ENCODE data around the gene TOM1L2. TPM values are rescaled to one million over a fixed set of nuclear protein-coding genes. Genes with fewer than 3 reads are reported as not detected.

TOM1L2 gene
- total RNA-seq, 1 experiment from 2014 or later: 24.1 TPM

DNA sequence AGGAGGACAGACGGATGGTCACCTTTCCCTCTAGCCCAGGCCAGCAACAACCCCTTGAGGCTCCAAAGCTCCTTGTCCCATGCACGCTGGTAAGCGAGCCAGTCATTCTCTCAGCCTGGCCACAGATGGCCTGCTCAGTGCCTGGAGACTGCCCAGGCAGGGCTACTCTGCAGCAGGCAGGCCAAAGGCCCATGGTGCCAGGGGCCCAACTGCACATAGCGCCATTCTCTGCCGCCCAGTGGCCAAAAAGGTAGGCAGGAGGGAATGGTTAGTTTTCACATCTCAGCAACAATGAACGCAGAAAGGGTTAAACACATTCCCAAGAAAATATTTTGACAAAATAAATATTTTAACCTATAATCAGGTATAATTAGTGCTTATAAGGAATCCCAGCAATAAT lies 127.7 kb downstream of the TOM1L2 start:
- ChIA-PET CTCF (no interaction called here), POLR2A (no interaction called here), RAD21 (ENCODE audit: low non-redundant PET in 1 of 2, low total read pairs in 2 of 2, uncharacterized antibody in 2 of 2, unreplicated experiment in 2 of 2) (no interaction called here)
- Histone ChIP-seq H2AFZ (ENCODE audit: low read depth, low read length, poor library complexity, severe bottlenecking) (no peak overlapping the region), H3K36me3 (ENCODE audit: control insufficient read depth in 1 of 2, insufficient read depth in 2 of 2, low read length in 2 of 2) (no peaks in the 10 kb centered on the region), H3K4me1 (ENCODE audit: control insufficient read depth in 1 of 2, insufficient read depth in 2 of 2, low read length in 2 of 2) (peaks cover 45 to 47% of the 10 kb centered on the region in 2 experiments), H3K4me2 (ENCODE audit: low read length) (no peak overlapping the region), H3K9me2 (ENCODE audit: insufficient read depth) (no peaks in the 10 kb centered on the region), H3K79me2 (ENCODE audit: insufficient read depth, low read length) (no peaks in the 10 kb centered on the region), H3K27me3 (ENCODE audit: insufficient read depth, low read length) (no peaks in the 10 kb centered on the region), H3K4me3 (replicated peaks in 1 of 2; ENCODE audit: low read depth in 1 of 2, low read length in 2 of 2) (no peak overlapping the region), H3K9ac (ENCODE audit: low read length) (no peak overlapping the region), H3K9me3 (ENCODE audit: control insufficient read depth in 1 of 2, insufficient read depth in 1 of 2, low read depth in 1 of 2, low read length in 2 of 2) (no peaks in the 10 kb centered on the region), H3K27ac (ENCODE audit: low read depth, low read length) (no peak overlapping the region), H4K20me1 (ENCODE audit: insufficient read depth) (no peaks in the 10 kb centered on the region)
- intact Hi-C loops (cut with micrococcal nuclease): no loop called here
- DNase-seq (ENCODE audit: low read depth, low spot score) (no peak), ATAC-seq (no peak)
- TF ChIP-seq TCF7L2 (IDR thresholded peaks at IDR 0.05; ENCODE audit: borderline replicate concordance, extremely low read depth, insufficient read depth, insufficient read length) (no peak), EZH2 (IDR thresholded peaks at IDR 0.05) (no peak), FOSL1 (IDR thresholded peaks at IDR 0.05; ENCODE audit: low read depth) (no peak), JUND (IDR thresholded peaks at IDR 0.05) (no peak)
- TF ChIP-seq, protein P1, sequence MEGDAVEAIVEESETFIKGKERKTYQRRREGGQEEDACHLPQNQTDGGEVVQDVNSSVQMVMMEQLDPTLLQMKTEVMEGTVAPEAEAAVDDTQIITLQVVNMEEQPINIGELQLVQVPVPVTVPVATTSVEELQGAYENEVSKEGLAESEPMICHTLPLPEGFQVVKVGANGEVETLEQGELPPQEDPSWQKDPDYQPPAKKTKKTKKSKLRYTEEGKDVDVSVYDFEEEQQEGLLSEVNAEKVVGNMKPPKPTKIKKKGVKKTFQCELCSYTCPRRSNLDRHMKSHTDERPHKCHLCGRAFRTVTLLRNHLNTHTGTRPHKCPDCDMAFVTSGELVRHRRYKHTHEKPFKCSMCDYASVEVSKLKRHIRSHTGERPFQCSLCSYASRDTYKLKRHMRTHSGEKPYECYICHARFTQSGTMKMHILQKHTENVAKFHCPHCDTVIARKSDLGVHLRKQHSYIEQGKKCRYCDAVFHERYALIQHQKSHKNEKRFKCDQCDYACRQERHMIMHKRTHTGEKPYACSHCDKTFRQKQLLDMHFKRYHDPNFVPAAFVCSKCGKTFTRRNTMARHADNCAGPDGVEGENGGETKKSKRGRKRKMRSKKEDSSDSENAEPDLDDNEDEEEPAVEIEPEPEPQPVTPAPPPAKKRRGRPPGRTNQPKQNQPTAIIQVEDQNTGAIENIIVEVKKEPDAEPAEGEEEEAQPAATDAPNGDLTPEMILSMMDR (IDR thresholded peaks at IDR 0.05 in 2 of 3, conservative IDR thresholded peaks at IDR 0.05 in 1 of 3; ENCODE audit: borderline replicate concordance in 1 of 3, insufficient read depth in 1 of 3, low read depth in 2 of 3, low read length in 2 of 3): 0 out of 6 replicates have a peak, but pooled peaks of 1 of the 3 experiments have one; percentile 9
- BruUV-seq (replicated peaks): no TSS peak

DNA sequence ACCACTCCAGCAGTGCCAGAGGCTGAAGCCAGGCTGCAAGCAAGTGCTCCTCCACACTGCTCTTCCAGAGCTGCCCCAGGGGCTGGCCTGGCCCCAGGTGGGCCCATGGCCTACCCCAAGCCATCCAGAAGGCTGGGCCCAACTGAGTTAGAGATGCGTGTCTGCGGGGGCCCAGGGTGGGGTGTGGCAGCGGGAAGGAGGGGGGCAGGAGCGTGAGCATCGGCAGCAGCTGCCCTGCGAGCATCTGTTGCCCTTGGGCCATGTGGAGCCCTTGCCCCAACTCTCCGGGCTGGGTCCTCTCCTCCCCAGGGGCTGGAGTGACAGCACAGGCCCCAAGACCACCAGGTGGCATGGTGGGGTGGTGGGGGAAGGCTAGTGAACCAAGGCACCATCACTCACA lies 128.1 kb downstream of the TOM1L2 start:
- no peak overlapping the region for H3K27ac ChIP-seq (ENCODE audit: low read depth, low read length)
- H3K9ac ChIP-seq (ENCODE audit: low read length): no peak overlapping the region
- peaks cover 45 to 47% of the 10 kb centered on the region in 2 experiments for H3K4me1 ChIP-seq (ENCODE audit: control insufficient read depth in 1 of 2, insufficient read depth in 2 of 2, low read length in 2 of 2)
- H3K27me3 ChIP-seq (ENCODE audit: insufficient read depth, low read length): no peaks in the 10 kb centered on the region
- no peaks in the 10 kb centered on the region for H3K79me2 ChIP-seq (ENCODE audit: insufficient read depth, low read length)
- DNase-seq (ENCODE audit: low read depth, low spot score): no peak
- H4K20me1 ChIP-seq (ENCODE audit: insufficient read depth): no peaks in the 10 kb centered on the region
- no peak for TF ChIP-seq FOSL1 (IDR thresholded peaks at IDR 0.05; ENCODE audit: low read depth)
- TF ChIP-seq, protein P2, sequence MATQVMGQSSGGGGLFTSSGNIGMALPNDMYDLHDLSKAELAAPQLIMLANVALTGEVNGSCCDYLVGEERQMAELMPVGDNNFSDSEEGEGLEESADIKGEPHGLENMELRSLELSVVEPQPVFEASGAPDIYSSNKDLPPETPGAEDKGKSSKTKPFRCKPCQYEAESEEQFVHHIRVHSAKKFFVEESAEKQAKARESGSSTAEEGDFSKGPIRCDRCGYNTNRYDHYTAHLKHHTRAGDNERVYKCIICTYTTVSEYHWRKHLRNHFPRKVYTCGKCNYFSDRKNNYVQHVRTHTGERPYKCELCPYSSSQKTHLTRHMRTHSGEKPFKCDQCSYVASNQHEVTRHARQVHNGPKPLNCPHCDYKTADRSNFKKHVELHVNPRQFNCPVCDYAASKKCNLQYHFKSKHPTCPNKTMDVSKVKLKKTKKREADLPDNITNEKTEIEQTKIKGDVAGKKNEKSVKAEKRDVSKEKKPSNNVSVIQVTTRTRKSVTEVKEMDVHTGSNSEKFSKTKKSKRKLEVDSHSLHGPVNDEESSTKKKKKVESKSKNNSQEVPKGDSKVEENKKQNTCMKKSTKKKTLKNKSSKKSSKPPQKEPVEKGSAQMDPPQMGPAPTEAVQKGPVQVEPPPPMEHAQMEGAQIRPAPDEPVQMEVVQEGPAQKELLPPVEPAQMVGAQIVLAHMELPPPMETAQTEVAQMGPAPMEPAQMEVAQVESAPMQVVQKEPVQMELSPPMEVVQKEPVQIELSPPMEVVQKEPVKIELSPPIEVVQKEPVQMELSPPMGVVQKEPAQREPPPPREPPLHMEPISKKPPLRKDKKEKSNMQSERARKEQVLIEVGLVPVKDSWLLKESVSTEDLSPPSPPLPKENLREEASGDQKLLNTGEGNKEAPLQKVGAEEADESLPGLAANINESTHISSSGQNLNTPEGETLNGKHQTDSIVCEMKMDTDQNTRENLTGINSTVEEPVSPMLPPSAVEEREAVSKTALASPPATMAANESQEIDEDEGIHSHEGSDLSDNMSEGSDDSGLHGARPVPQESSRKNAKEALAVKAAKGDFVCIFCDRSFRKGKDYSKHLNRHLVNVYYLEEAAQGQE (IDR thresholded peaks at IDR 0.05; ENCODE audit: low read depth): no peak
- TF ChIP-seq RAD21 (IDR thresholded peaks at IDR 0.05; ENCODE audit: low read depth): no peak
- no peak for TF ChIP-seq ZFX (IDR thresholded peaks at IDR 0.05)
- no peaks in the 10 kb centered on the region for H3K9me2 ChIP-seq (ENCODE audit: insufficient read depth)
- ChIA-PET POLR2A (no interaction called here), RAD21 (ENCODE audit: low non-redundant PET in 1 of 2, low total read pairs in 2 of 2, uncharacterized antibody in 2 of 2, unreplicated experiment in 2 of 2) (no interaction called here), CTCF (no interaction called here)
- H3K9me3 ChIP-seq (ENCODE audit: control insufficient read depth in 1 of 2, insufficient read depth in 1 of 2, low read depth in 1 of 2, low read length in 2 of 2): no peaks in the 10 kb centered on the region
- H2AFZ ChIP-seq (ENCODE audit: low read depth, low read length, poor library complexity, severe bottlenecking): no peak overlapping the region
- H3K4me2 ChIP-seq (ENCODE audit: low read length): no peak overlapping the region
- no peak for ATAC-seq
- no peaks in the 10 kb centered on the region for H3K36me3 ChIP-seq (ENCODE audit: control insufficient read depth in 1 of 2, insufficient read depth in 2 of 2, low read length in 2 of 2)
- intact Hi-C loops (cut with micrococcal nuclease): no loop called here
- H3K4me3 ChIP-seq (replicated peaks in 1 of 2; ENCODE audit: low read depth in 1 of 2, low read length in 2 of 2): no peak overlapping the region
- no TSS peak for BruUV-seq (replicated peaks)
